Measurements from ENCODE around the gene DEFB126.
"Not testable (repeated sequence)": the region's sequence is repeated elsewhere in the genome, so short reads cannot be mapped to it uniquely, and the experiment has no call there.

- TF ChIP-seq CTCF (conservative IDR thresholded peaks at IDR 0.05; ENCODE audit: low read depth, low read length); NFE2L2 (IDR thresholded peaks at IDR 0.05; ENCODE audit: low read depth, low read length); MXI1 (IDR thresholded peaks at IDR 0.05; ENCODE audit: borderline replicate concordance, low read depth, low read length); RAD21 (IDR thresholded peaks at IDR 0.05; ENCODE audit: low read length): not testable (repeated sequence)
These were observed 12.5 kb upstream of the DEFB126 start for GRCh38 chr20:129786-130323.
